Osteoblast (primary cell): ENCODE data around the gene TOB1. TPM values are rescaled to one million over a fixed set of nuclear protein-coding genes. Genes with fewer than 3 reads are reported as not detected.

ENCODE experiments used
- DNase-seq: peaks from one replicate; pipeline ENCODE4 v3.0.0; 2011; ENCODE audit warnings: low spot score, mixed read lengths; ENCODE audit not compliant: insufficient read length; ENCODE audit errors: missing footprints
- H2AFZ ChIP-seq: 2 replicates; pipeline ENCODE4 v1.6.0; 2011; ENCODE audit warnings: mild to moderate bottlenecking, low read length
- H3K27ac ChIP-seq: 2 replicates; pipeline ENCODE4 v1.5.1; 2011; ENCODE audit warnings: mild to moderate bottlenecking, low read depth, low read length, moderate library complexity
- H3K27me3 ChIP-seq: 2 replicates; pipeline ENCODE4 v1.6.0; 2012; ENCODE audit warnings: mild to moderate bottlenecking, control low read depth, inconsistent platforms, low read length, moderate library complexity; ENCODE audit not compliant: insufficient read depth
- H3K36me3 ChIP-seq: 2 replicates; pipeline ENCODE4 v1.5.1; 2011; ENCODE audit warnings: mild to moderate bottlenecking, low read length, control low read depth, moderate library complexity; ENCODE audit not compliant: insufficient read depth
- H3K4me1 ChIP-seq: 2 replicates; pipeline ENCODE4 v1.5.1; 2011; ENCODE audit warnings: mild to moderate bottlenecking, low read length, control low read depth, moderate library complexity; ENCODE audit not compliant: insufficient read depth
- H3K4me2 ChIP-seq: 2 replicates; pipeline ENCODE4 v1.6.0; 2011; ENCODE audit warnings: mild to moderate bottlenecking, low read length; ENCODE audit not compliant: insufficient read depth
- H3K4me3 ChIP-seq: fragments of 200-600 bp; sonication (generic); 3 replicates; pipeline ENCODE4 v1.5.1; 2012; ENCODE audit warnings: mild to moderate bottlenecking, low read length, inconsistent platforms; ENCODE audit not compliant: insufficient read depth
- H3K79me2 ChIP-seq: 2 replicates; pipeline ENCODE4 v1.6.0; 2012; ENCODE audit warnings: mild to moderate bottlenecking, low read length, control low read depth, inconsistent platforms; ENCODE audit not compliant: insufficient read depth
- H3K9me3 ChIP-seq: 2 replicates; pipeline ENCODE4 v1.5.1; 2011; ENCODE audit warnings: low read depth, low read length, control low read depth
- H4K20me1 ChIP-seq: 2 replicates; pipeline ENCODE4 v1.6.0; 2012; ENCODE audit warnings: mild to moderate bottlenecking, low read length, control low read depth; ENCODE audit not compliant: insufficient read depth
- CTCF ChIP-seq: IDR thresholded peaks from 2 replicates; pipeline ENCODE4 v1.5.1; 2011; ENCODE audit warnings: mild to moderate bottlenecking, low read depth, low read length, moderate library complexity; ENCODE audit errors: extremely low read depth
- total RNA-seq: library from RNA; depleted of rRNA; stranded (reverse); fragments of >200 nt; gene quantifications from 2 replicates; pipeline ENCODE4 v1.2.3, GENCODE V29; 2012

TOB1 gene
- total RNA-seq, 1 donor, result 18.8 TPM

DNA sequence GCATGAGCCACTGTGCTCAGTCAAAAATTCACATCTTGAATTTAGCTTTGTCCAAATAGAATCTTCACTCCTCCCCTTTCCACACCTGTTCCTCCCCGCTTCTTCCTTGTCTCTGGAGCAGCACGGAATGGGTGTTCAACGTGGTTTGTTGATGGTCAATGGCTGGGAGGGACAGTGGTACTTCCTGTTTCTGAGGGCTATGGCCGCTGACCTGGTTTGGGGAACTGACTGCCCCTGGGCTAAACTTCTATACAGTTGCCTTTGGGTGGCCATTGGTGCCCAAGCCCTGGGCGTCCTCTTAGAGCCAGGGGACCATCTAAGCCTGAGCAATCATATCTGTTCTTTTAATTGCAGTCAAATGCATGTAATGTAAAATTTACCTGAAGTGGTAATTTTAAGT is 49.9 kb downstream of the TOB1 start:
- Histone ChIP-seq H2AFZ (no peak overlapping the region), H3K27ac (no peak overlapping the region), H3K4me3 (no peak overlapping the region), H3K4me2 (no peak overlapping the region), H3K9me3 (no peaks in the 10 kb centered on the region), H4K20me1 (no peaks in the 10 kb centered on the region), H3K79me2 (no peaks in the 10 kb centered on the region), H3K36me3 (no peaks in the 10 kb centered on the region), H3K27me3 (peaks cover 26% of the 10 kb centered on the region), H3K4me1 (peaks cover 9% of the 10 kb centered on the region)
- TF ChIP-seq CTCF, result no peak
- no peak for DNase-seq

DNA sequence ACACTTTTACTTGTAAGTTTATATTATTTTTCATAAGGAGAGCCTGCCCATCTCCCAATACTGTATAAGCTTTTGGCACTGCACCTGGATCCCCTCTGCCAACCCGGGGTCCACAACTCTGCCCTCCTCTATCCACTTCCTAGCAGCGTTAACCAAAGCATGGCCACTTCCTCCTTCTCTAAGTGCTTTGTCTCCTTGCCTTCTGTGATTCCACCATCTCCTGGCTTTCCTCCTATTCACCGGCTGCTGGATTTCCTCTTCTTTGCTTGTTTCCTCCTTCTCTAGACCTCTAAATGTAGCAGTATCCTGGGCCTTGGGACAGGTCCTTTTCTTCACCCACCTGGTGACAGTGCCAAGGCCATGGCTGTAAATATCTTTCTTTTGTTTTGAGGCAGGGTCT is 50.8 kb downstream of the TOB1 start:
- Histone ChIP-seq H3K4me1 (peaks cover 9% of the 10 kb centered on the region), H3K36me3 (no peaks in the 10 kb centered on the region), H3K9me3 (no peaks in the 10 kb centered on the region), H2AFZ (no peak overlapping the region), H3K4me2 (no peak overlapping the region), H3K27me3 (peaks cover 27% of the 10 kb centered on the region), H3K4me3 (no peak overlapping the region), H3K27ac (no peak overlapping the region), H3K79me2 (no peaks in the 10 kb centered on the region), H4K20me1 (no peaks in the 10 kb centered on the region)
- DNase-seq, result no peak
- no peak for TF ChIP-seq CTCF

DNA sequence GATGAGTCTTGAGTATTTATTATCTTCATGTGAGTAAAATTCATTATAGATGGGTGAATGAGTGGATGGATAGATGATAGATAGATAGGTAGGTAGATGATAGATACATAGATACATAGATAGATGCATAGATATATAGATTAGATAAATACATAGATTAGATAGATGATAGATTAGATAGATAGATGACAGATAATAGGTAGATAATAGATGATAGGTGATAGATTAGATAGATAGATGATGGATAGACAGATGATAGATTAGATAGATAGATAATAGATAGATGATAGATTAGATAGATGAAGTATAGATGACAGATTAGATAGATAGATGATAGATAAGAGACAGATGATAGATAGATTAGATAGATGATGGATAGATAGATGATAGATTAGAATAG is 52.6 kb downstream of the TOB1 start:
- no peak overlapping the region for H3K4me2 ChIP-seq
- no peaks in the 10 kb centered on the region for H3K9me3 ChIP-seq
- no peaks in the 10 kb centered on the region for H3K36me3 ChIP-seq
- no peak overlapping the region for H3K4me3 ChIP-seq
- H3K4me1 ChIP-seq, result peaks cover 9% of the 10 kb centered on the region
- peaks cover 27% of the 10 kb centered on the region for H3K27me3 ChIP-seq
- no peak overlapping the region for H3K27ac ChIP-seq
- H4K20me1 ChIP-seq, result no peaks in the 10 kb centered on the region
- no peak for DNase-seq
- no peak overlapping the region for H2AFZ ChIP-seq
- no peaks in the 10 kb centered on the region for H3K79me2 ChIP-seq
- no peak for TF ChIP-seq CTCF

Other genes with a start within 250 kb of the TOB1 start
- 12.4 and 28.6 TPM in 2 replicates for gene ABCC3, start 231.5 kb downstream of the TOB1 start, total RNA-seq
- gene ANKRD40, start 158.4 kb downstream of the TOB1 start, total RNA-seq, result 41.5 and 42.7 TPM in 2 replicates
- 25.6 and 34.7 TPM in 2 replicates for gene LUC7L3, start 146.8 kb downstream of the TOB1 start, total RNA-seq
- 0.36 TPM in 1 of 2 replicates, not detected in the other for gene ANKRD40CL, start 98.8 kb downstream of the TOB1 start, total RNA-seq
- under 0.01 TPM in 1 of 2 replicates, not detected in the other for gene WFIKKN2, start 30.8 kb downstream of the TOB1 start, total RNA-seq